Panc1 (cell line): ENCODE results near the gene GBE1. TPM values are rescaled to one million over a fixed set of nuclear protein-coding genes. Genes with fewer than 3 reads are reported as not detected.
A peak's percentile ranks its signal among the peaks of the same experiment; 100 is the strongest.

ENCODE experiments used
- ATAC-seq: fragments of 200-7000 bp; cut with Tn5 transposase; 2 replicates; pipeline ENCODE4 v1.9.1; 2020; ENCODE audit warnings: mild to moderate bottlenecking, moderate library complexity
- BruUV-seq: library from RNA; stranded (reverse); fragments of 400-500 nt; replicated peaks from 2 replicates; lab custom pipeline; 2021; lab: Mats Ljungman, UMichigan
- CTCF ChIA-PET: fragments of 300-600 bp; sonication (Branson Sonifier 250); formaldehyde crosslinking; loops from one replicate; lab custom pipeline; 2022; ENCODE audit warnings: antibody characterized with exemption; lab: Charles Lee
- POLR2A ChIA-PET: fragments of 300-600 bp; sonication (Branson Sonifier 250); formaldehyde crosslinking; loops from one replicate; lab custom pipeline; 2022; ENCODE audit warnings: antibody characterized with exemption; lab: Charles Lee
- DNase-seq: peaks from one replicate; pipeline ENCODE4 v3.0.0-alpha.2; 2010; ENCODE audit warnings: low read depth, low spot score
- H3K27ac ChIP-seq: 2 replicates; pipeline ENCODE4 v1.5.1; 2011; ENCODE audit warnings: mild to moderate bottlenecking, low read length, inconsistent platforms
- H3K27me3 ChIP-seq: fragments of 200-500 bp; sonication (Bioruptor generic); 2 replicates; pipeline ENCODE4 v1.6.0; 2014; ENCODE audit warnings: low read length, inconsistent platforms; ENCODE audit not compliant: control insufficient read depth, insufficient read depth
- H3K36me3 ChIP-seq: fragments of 200-500 bp; sonication (Bioruptor generic); 2 replicates; pipeline ENCODE4 v1.5.1; 2014; ENCODE audit warnings: inconsistent platforms, mild to moderate bottlenecking, low read length, moderate library complexity; ENCODE audit not compliant: control insufficient read depth, insufficient read depth
- H3K4me1 ChIP-seq: 2 replicates; pipeline ENCODE4 v1.5.1; 2011; ENCODE audit warnings: inconsistent platforms, mild to moderate bottlenecking, low read length, moderate library complexity; ENCODE audit not compliant: control insufficient read depth, insufficient read depth
- H3K4me3 ChIP-seq, 2 experiments: 2 replicates each; pipeline ENCODE4 v1.5.1; 2011 to 2012; ENCODE audit warnings: low read depth in 2 of 2, low read length in 2 of 2, mild to moderate bottlenecking in 2 of 2, inconsistent platforms in 1 of 2, moderate library complexity in 1 of 2
- H3K9me3 ChIP-seq: fragments of 200-500 bp; sonication (Bioruptor generic); 2 replicates; pipeline ENCODE4 v1.5.1; 2014; ENCODE audit warnings: low read depth, mild to moderate bottlenecking, inconsistent platforms, low read length, moderate library complexity; ENCODE audit not compliant: control insufficient read depth, insufficient read depth
- POLR2AphosphoS5 ChIP-seq: IDR thresholded peaks from 2 replicates; pipeline ENCODE4 v1.6.1; 2012; ENCODE audit warnings: mild to moderate bottlenecking, low read depth, low read length, moderate library complexity
- SIN3A ChIP-seq: IDR thresholded peaks from 2 replicates; pipeline ENCODE4 v1.6.1; 2012; ENCODE audit warnings: low read depth, mild to moderate bottlenecking, low read length, moderate library complexity, borderline replicate concordance; ENCODE audit not compliant: insufficient read depth
- TCF7L2 ChIP-seq: IDR thresholded peaks from 2 replicates; pipeline ENCODE4 v1.6.1; 2011; ENCODE audit warnings: mild to moderate bottlenecking, low read depth, low read length, inconsistent platforms
- in situ Hi-C: cut with HindIII; loops from 2 replicates; pipeline ENCODE4 v1.10.0; 2016; ENCODE audit warnings: low sequenced_read_pairs, low pct_unique_long_range_greater_than_20kb
- intact Hi-C: fragments of 100-400 bp; cut with micrococcal nuclease; formaldehyde crosslinking; loops from one replicate; pipeline ENCODE4 v1.10.0; 2022; ENCODE audit not compliant: unreplicated experiment
- total RNA-seq: library from RNA; stranded (reverse); gene quantifications from one replicate; pipeline ENCODE4 v1.2.1, GENCODE V29; 2021; ENCODE audit not compliant: unreplicated experiment
- TF ChIP-seq, protein P1 (sequence below), 2 experiments: IDR thresholded peaks; 2 replicates each; pipeline ENCODE4 v1.6.1; 2011 to 2012; ENCODE audit warnings: low read depth in 2 of 2, control low read depth in 1 of 2, low read length in 1 of 2, mild to moderate bottlenecking in 1 of 2, moderate library complexity in 1 of 2; ENCODE audit not compliant: insufficient read depth in 1 of 2
- TF ChIP-seq, protein P2 (sequence below): fragments of 450-650 bp; IDR thresholded peaks from 2 replicates; pipeline ENCODE4 v1.5.1; 2017; ENCODE audit warnings: mild to moderate bottlenecking

The GBE1 gene
- total RNA-seq, 1 experiment from 2014 or later = 30.4 TPM

DNA sequence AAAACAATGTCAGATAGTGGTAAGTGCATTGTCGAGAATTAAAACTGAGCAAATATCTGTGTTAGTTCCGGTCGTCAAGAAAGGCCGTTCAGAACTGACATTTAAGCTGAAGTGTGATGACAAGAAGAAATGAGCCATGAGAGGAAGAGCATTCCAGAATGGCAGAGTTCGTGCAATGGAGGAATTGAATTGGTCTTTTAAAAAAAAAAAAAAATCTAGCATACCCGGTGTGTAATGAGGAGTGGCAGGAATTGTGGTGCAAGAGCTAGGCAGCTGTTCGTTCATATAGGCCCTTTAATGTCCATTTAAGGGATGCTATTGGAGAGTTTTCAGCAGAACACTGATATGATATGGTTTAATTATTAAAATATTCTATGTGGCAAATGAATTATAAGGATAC lies 2.6 kb upstream of the GBE1 start:
- Histone ChIP-seq H3K36me3 (no peaks in the 10 kb centered on the region), H3K4me3 (no peak overlapping the region), H3K9me3 (no peaks in the 10 kb centered on the region), H3K27me3 (no peaks in the 10 kb centered on the region), H3K27ac (no peak overlapping the region), H3K4me1 (peaks cover 19% of the 10 kb centered on the region)
- TF ChIP-seq, protein P1, sequence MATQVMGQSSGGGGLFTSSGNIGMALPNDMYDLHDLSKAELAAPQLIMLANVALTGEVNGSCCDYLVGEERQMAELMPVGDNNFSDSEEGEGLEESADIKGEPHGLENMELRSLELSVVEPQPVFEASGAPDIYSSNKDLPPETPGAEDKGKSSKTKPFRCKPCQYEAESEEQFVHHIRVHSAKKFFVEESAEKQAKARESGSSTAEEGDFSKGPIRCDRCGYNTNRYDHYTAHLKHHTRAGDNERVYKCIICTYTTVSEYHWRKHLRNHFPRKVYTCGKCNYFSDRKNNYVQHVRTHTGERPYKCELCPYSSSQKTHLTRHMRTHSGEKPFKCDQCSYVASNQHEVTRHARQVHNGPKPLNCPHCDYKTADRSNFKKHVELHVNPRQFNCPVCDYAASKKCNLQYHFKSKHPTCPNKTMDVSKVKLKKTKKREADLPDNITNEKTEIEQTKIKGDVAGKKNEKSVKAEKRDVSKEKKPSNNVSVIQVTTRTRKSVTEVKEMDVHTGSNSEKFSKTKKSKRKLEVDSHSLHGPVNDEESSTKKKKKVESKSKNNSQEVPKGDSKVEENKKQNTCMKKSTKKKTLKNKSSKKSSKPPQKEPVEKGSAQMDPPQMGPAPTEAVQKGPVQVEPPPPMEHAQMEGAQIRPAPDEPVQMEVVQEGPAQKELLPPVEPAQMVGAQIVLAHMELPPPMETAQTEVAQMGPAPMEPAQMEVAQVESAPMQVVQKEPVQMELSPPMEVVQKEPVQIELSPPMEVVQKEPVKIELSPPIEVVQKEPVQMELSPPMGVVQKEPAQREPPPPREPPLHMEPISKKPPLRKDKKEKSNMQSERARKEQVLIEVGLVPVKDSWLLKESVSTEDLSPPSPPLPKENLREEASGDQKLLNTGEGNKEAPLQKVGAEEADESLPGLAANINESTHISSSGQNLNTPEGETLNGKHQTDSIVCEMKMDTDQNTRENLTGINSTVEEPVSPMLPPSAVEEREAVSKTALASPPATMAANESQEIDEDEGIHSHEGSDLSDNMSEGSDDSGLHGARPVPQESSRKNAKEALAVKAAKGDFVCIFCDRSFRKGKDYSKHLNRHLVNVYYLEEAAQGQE (IDR thresholded peaks at IDR 0.05; ENCODE audit: insufficient read depth in 1 of 2, low read depth in 2 of 2, low read length in 1 of 2) = no peak
- TF ChIP-seq, protein P2, sequence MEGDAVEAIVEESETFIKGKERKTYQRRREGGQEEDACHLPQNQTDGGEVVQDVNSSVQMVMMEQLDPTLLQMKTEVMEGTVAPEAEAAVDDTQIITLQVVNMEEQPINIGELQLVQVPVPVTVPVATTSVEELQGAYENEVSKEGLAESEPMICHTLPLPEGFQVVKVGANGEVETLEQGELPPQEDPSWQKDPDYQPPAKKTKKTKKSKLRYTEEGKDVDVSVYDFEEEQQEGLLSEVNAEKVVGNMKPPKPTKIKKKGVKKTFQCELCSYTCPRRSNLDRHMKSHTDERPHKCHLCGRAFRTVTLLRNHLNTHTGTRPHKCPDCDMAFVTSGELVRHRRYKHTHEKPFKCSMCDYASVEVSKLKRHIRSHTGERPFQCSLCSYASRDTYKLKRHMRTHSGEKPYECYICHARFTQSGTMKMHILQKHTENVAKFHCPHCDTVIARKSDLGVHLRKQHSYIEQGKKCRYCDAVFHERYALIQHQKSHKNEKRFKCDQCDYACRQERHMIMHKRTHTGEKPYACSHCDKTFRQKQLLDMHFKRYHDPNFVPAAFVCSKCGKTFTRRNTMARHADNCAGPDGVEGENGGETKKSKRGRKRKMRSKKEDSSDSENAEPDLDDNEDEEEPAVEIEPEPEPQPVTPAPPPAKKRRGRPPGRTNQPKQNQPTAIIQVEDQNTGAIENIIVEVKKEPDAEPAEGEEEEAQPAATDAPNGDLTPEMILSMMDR = no peak
- TF ChIP-seq POLR2AphosphoS5 = no peak
- no peak for TF ChIP-seq SIN3A
- TF ChIP-seq TCF7L2 = no peak
- no peak for ATAC-seq
- CTCF ChIA-PET = no interaction called here
- BruUV-seq = no TSS peak
- DNase-seq = no peak
- intact Hi-C loops (no loop called here), in situ Hi-C loops (no loop called here)
- POLR2A ChIA-PET = no interaction called here

DNA sequence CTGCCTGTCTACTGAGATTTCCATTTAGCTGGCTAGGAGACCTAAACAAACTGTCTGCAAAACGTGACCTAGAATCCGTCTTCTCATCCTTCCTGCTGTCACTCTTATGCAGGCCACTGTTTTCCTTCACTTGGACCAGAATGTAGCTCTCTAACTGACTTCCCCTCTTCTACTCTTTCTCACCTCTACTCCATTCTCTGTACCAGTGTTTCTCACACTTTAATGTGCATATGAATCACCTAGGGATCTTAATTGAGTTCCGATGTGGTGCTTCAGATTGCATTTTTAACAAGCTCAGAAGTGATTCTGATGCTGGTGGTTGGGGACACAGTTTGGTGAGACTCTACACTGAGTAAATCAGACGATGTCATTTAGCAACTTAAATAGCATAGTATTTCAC lies 1.6 kb upstream of the GBE1 start:
- ATAC-seq (no peak), DNase-seq (no peak)
- no peaks in the 10 kb centered on the region for H3K27me3 ChIP-seq
- H3K27ac ChIP-seq = peak overlapping the region; percentile 96
- peaks cover 19% of the 10 kb centered on the region for H3K4me1 ChIP-seq
- H3K36me3 ChIP-seq = no peaks in the 10 kb centered on the region
- BruUV-seq = no TSS peak
- in situ Hi-C loops (no loop called here), intact Hi-C loops (no loop called here)
- TF ChIP-seq, protein P1 (IDR thresholded peaks at IDR 0.05; ENCODE audit: insufficient read depth in 1 of 2, low read depth in 2 of 2, low read length in 1 of 2) = no peak
- TF ChIP-seq, protein P2 = no peak
- TF ChIP-seq SIN3A (no peak), POLR2AphosphoS5 (no peak), TCF7L2 (no peak)
- POLR2A ChIA-PET = no interaction called here
- CTCF ChIA-PET = no interaction called here
- no peak overlapping the region for H3K4me3 ChIP-seq
- no peaks in the 10 kb centered on the region for H3K9me3 ChIP-seq
